Breast epithelium (tissue), 3 donors: Measurements from ENCODE around the gene ADGRV1.

Source experiments
- CTCF ChIP-seq, 3 donors: fragments of 450-650 bp; IDR thresholded peaks; one replicate each; pipeline ENCODE4 v1.5.1; 2016 to 2017; ENCODE audit warnings: antibody characterized with exemption in 3 of 3, mild to moderate bottlenecking in 3 of 3, moderate library complexity in 3 of 3
- POLR2A ChIP-seq: fragments of 450-650 bp; IDR thresholded peaks from one replicate; pipeline ENCODE4 v1.6.1; 2016; ENCODE audit warnings: antibody characterized with exemption, mild to moderate bottlenecking, moderate library complexity
- POLR2AphosphoS5 ChIP-seq, 3 donors: sonication (generic); formaldehyde crosslinking; IDR thresholded peaks; one replicate each; pipeline ENCODE4 v1.6.1; 2017; ENCODE audit warnings: antibody characterized with exemption in 3 of 3

GRCh38 chr5:90560771-90561170 lies 2.2 kb downstream of the ADGRV1 start:
- no peak for TF ChIP-seq POLR2A
- TF ChIP-seq CTCF (IDR thresholded peaks at IDR 0.05): no peak
- no peak for TF ChIP-seq POLR2AphosphoS5 (IDR thresholded peaks at IDR 0.05)
